Measurements from ENCODE around the gene TEX22.
"Not testable (repeated sequence)": the region's sequence is repeated elsewhere in the genome, so short reads cannot be mapped to it uniquely, and the experiment has no call there.

Gene TEX22, protein sequence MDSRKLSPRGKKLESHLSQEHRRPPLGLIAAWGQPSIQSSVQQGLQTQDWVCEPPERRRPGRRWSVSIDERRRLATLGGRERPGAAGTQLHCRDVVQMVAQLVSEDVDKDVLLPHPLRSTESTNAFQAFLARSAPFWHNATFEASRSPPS

DNA sequence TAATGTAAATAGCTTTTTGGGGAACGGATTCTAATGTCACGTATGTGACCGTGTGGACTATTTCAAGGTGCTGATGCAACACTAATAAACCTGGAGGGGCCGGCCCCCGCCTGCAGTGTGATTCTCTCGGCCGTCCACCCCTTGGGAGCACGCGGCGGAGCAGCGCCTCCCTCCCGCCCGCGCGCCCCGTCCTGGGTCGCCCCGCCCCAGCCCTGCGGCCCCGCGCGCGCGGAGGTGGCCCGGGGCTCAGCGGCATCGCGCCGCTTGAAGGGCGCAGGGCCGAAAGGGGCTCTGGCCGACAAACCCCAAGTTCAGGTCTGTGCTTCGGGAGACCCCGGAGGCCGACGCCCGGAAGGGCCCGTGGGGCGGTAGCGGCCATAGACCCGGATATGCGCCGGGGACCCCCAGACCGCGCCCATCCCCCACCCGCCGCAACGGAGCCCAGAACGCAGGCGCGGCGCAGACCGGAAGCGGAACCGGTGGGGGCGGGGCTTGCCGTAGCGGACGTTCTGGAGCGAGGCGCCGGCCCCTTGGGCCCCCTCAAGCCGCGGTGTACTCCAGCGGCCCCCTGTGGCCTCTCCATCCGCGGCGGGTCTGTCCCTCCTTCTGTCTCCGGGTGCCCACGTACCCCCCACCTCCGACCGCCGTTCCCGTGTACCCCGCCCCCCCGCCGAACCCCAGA is at the start of gene TEX22:
Gene TEX22 (plus strand): TSS at position 495 of the 682 bp plus-strand sequence. CDS start 803 bp downstream, outside the sequence.
- peak; percentile 83 for DNase-seq (ENCODE audit: low spot score)

DNA sequence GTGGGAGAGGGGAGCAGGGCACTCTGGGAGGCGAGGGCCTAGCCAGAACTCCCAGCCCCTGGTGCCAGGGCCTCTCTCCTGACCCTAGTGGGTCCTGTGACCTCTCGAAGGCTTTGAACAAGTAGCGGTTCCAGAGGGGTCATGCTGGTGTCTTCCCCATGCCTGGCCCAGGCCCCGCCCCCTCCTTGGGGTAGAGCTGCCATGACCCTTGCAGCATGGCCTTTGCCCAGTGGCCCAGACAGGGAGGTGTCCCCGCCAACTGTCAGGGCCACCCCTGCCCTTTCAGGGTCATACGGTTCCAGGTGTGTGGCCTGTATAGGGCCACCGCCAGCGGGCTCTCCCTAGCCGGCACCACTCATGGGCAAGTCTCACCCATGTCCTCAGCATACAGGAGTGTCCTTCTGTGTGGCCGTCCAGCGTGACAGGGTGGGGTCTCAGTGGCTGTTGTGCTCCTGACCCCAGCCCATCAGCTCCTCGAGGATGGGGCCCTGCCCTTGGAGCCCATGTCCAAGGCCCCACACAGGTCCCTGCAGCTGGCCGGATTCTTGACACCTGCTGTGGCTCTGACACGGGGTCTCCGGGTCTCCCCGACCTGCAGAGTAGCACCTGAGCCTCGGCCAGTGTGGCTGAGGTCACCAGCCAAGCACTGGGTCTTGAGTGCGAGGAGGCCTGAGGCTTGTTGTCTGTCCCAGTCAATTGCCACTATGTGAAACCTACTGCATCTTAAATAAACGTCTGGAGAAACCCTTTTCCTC is 49.2 kb upstream of the TEX22 start:
- DNase-seq (ENCODE audit: low spot score), result no peak

DNA sequence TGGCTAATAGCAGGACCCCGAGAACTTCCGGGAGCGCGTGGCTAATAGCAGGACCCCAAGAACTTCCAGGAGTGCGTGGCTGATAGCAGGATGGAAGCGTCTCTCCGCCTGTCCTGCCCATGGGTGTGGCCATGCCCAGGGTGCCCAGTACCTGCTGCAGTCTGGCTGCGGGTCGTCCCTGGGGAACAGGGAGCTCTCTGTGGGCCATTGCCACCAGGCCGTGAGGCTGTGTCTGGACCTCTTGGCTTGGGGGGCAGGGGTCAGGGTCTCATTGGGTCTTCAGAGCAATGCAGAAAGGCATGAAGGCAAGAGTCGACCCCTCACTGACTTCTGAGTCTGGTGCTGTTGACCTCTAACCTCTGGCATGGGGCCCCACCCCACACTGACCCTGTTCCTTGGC is 48.3 kb upstream of the TEX22 start:
- DNase-seq (ENCODE audit: low spot score), result no peak

DNA sequence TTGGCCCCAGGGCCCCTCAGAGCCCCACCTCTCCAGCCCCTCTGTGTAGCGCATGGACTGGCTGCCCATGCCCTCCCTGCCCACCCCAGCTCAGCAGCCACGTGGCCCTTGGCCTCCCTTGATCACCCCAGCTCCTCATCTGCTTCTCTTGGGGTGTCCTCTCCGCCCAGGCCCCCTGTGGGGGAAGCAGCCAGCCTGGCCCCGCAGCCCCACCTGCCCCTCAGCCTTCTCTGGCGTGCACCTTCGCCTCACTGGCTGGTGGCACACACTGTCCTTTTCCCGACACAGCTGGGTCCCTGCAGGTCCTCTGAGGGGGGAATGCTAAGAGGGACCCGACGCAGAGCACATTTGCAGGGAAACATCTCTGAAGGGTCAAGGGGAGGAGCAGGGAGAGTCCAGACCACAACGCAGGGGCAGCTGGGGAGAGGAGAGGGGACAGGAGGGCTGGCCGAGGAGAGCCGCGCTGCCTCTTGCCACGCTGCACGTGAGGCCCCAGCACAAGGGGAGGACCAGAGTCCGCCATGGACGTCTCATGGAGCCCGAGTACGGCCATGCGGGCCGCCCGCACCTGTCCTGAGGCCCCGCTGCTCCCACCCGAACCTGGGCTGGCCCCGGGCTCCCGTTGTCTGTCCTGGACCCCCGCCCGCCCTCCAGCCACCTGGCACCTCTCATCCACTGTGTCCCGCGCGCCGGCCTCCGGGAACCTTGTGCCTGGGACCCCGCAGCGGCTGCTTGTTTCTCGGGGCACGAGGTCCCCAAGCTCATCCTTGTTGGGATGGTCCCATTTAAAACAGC is 47.7 kb upstream of the TEX22 start:
- DNase-seq (ENCODE audit: low spot score), result no peak

DNA sequence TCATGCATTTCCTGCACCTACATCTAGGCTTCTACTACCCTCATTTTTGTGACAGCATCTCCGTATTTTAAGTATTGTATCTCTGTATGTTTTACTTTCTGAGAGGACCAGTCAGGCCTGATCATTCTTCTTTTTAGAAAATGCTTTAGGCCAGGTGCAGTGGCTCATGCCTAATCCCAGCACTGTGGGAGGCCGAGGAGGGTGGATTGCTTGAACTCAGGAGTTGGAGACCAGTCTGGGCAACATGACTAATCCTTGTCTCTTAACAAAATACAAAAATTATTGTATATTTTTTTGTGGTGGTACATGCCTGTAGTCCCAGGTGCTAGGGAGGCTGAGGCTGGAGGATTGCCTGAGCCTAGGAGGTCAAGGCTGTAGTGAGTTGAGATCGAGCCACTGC is 46.9 kb upstream of the TEX22 start:
- no peak for DNase-seq (ENCODE audit: low spot score)

DNA sequence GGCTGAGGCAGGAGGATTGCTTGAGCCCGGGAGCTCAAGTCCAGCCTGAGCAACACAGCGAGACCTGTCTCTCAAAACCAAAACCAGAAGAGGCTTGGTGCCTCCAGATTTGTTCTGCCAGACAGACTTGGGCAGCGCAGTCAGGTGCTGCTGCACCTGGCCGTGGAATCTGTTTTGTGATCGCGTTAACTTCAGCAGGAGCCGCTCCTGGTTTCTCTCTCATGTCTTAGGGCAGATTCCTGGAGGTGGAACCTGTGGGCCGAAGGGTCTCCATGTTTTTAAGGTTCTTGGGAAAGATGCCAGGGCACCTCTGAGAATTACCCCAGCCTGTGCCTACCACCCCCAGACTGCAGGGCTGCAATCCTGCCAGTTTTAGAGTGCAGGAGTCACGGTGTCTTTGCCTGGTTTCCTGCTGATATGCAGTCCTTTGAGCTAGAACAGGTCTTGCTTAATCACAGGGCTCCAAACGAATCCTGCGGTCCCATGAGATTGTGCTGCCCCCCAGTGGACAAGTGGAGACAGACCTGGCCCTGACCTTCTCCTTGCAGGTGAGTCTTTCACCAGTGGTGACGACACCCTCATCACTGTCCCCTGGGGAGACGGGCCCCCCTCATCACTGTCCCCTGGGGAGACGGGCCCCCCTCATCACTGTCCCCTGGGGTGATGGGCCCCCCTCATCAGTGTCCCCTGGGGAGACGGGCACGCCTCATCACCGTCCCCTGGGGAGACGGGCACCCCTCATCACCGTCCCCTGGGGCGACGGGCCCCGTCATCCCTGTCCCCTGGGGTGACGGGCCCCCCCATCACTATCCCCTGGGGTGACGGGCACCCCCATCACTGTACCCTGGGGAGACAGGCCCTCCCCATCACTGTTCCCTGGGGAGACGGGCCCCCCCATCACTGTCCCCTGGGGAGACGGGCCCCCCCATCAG is 46.2 kb upstream of the TEX22 start:
- DNase-seq (ENCODE audit: low spot score), result peak; percentile 83

DNA sequence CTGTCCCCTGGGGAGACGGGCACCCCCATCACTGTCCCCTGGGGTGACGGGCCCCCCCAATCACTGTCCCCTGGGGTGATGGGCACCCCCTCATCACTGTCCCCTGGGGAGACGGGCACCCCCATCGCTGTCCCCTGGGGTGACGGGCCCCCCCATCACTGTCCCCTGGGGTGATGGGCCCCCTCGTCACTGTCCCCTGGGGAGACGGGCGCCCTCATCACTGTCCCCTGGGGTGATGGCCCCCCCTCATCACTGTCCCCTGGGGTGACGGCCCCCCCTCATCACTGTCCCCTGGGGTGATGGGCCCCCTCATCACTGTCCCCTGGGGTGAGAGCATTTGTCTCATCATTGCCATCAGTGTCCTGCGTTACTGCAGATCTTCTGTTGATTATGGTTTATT is 45.2 kb upstream of the TEX22 start:
- DNase-seq (ENCODE audit: low spot score), result no peak

DNA sequence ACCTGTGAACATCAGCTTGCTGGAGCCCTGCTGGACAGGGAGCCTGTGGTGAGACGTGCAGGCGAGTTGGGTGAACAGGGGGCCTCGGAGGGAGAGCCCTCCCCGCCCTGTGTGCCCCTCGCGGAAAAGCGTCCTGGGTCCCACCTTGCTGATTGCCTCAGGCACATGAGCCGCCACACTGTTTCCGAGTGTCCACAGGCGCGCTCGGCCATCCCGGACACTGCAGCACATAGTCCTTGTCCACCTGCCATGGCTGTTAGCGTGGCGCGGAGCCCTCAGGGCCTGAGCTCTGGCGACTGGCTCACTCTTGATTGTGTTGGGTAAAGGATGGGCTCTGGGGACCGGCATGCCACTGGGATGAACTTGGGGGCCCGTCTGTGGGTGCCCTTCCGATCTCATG is 43.8 kb upstream of the TEX22 start:
- no peak for DNase-seq (ENCODE audit: low spot score)

DNA sequence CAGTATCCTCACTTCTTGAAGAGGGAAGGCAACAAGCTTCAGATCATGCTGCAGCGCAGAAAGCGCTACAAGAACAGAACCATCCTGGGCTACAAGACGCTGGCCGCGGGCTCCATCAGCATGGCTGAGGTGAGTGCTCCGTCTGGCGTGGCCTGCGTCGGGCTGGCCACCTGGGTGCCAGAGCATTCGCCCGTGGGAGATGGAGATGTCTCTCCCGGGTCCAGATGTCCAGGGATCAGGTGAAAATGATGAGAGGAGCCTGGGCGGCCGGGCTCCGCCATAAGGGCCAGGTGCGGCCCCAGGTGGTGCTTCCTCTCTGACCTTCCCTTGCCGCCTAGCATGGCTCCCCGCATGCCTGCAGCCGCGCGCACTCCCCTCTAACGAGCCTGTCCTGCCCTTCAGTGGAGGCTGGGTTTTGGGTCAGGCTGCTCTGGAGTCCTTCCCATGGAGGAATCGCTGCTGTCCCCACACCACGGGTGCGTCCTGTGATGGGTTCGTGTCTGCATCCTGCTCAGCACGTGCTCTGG is 43.2 kb upstream of the TEX22 start:
- DNase-seq (ENCODE audit: low spot score), result no peak

DNA sequence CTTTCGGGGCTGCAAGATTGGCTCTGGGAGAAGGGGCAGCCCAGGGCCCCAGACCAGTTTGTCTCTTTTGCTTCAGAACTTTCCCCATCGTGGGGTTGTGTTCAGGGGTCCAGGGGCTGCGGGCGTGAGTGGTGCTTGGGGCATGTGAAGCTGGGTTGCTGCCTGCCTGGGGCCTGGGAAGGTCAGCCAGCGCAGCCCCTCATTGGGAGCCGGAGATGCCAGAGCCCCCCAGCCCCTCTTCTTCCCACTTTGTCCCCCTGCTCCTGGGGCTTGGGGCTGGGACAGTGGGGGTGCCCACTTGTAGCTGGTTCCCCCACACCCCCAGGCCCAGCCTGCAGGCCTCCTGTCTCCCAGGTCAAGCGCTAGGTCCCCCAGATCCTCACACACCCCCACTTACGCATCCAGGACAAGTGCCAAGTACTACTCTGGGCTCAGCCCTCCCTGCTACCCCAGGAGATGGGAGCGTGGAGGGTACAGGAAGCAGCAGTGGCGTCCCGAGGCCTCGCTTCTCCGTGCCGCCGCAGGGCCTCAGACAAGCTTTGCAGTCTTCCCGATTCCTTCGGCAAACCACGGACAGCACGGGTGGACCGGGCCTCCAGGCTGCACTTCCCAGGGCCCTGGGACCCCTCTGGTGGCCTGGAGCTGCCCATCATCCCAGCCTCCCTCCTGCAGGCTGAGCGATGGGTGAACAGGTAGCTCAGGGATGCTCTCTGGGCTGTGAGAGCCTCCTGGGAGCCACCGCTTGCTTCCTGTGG is 42.3 kb upstream of the TEX22 start:
- DNase-seq (ENCODE audit: low spot score), result no peak

DNA sequence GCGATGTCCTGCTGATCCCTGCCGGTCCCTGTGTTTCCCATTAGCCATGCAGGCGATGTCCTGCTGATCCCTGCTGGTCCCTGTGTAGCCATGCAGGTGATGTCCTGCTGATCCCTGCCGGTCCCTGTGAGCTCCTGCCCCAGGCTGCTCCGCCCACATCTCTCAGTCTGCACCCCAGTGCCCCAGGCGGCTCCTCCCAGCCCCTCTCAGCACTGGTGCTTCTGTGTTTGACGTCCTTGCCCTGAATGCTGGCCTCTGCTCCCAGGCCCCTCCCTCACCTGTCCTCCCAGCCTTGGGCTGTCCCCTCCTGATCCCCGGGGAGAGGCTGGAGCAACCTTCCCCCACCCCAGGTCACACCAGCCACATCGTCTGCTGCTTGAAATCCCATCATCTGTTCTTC is 41.4 kb upstream of the TEX22 start:
- DNase-seq (ENCODE audit: low spot score), result no peak

DNA sequence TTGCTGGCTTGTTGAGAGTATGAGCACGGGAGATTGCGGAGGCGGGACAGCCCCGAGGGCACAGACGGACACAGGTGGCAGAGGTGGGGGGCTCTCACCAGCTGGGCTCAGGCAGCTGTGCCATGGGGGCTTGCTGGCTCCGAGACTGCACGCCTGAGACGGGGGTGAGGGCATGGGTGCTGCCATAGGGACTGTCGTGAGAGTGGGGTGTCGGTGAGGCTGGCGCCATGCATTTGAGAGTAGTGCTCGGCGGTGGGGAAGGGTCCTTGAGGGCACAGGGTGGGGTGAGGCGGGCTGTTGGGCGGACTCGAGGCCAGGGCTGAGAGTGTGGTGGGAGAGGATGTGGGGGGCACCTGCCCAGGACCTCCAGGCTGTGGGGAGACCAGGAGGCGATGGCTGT is 40.7 kb upstream of the TEX22 start:
- no peak for DNase-seq (ENCODE audit: low spot score)

DNA sequence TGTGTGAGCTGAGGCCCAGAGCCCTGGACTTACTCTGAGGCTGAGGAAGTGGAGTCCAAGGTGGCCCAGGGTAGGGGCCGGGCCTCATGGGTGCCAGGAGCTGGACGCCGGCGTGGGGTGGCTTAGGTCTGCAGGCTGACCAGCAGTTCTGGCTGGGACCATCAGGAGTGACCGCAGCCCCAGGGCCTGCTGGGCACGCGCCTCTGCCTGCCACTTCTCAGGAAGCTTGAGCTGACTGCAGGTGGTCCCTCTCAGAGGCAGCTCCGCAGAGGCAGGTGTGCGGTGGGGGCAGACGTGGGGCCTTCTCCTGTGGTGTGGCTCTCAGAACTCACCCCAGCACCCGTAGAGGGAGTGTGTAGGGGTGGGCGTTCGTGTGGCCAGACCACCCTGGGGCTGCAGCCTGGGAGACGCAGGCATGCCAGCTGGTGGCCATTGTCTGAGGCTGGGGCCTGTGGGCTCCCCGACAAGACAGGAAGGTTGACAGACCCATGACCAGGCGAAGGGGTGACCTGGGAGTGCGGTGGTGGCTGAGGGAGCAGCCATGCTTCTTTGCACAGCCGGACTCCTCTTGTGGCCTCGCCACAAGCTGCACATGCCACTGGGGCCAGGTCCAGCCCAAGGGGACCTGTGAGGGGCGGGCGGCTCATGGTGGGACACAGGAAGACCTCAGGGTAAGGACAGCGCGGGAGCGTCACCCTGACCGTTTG is 40.0 kb upstream of the TEX22 start:
- no peak for DNase-seq (ENCODE audit: low spot score)

DNA sequence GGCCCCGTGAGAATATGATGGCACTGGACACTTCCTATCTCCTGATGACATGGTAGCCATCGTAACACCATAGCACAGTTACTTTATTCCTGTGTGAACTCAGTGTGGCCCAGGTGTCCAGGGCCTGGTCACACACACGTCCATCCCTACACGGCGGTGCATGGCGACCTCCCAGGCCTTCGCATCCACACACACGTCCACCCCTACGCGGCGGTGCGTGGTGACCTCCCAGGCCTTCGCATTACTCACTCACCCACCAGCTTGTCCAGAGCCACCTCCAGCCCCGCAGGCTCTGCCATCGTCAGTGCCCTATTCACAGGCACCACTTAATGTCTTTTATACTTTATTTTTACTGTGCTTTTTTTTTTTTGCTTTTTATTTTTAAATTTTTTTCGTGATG is 39.4 kb upstream of the TEX22 start:
- DNase-seq (ENCODE audit: low spot score), result no peak

DNA sequence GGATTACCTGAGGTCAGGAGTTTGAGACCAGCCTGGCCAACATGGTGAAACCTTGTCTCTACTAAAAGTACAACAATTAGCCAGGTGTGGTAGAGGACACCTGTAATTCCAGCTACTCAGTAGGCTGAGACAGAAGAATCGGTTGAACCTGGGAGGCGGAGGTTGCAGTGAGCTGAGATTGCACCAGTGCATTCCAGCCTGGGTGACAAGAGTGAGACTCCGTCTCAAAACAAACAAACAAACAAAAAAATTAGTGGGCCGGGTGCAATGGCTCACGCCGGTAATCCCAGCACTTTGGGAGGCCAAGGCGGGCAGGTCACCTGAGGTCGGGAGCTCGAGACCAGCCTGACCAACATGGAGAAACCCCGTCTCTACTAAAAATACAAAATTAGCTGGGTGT is 36.9 kb upstream of the TEX22 start:
- not testable (repeated sequence) for DNase-seq (ENCODE audit: low spot score)

DNA sequence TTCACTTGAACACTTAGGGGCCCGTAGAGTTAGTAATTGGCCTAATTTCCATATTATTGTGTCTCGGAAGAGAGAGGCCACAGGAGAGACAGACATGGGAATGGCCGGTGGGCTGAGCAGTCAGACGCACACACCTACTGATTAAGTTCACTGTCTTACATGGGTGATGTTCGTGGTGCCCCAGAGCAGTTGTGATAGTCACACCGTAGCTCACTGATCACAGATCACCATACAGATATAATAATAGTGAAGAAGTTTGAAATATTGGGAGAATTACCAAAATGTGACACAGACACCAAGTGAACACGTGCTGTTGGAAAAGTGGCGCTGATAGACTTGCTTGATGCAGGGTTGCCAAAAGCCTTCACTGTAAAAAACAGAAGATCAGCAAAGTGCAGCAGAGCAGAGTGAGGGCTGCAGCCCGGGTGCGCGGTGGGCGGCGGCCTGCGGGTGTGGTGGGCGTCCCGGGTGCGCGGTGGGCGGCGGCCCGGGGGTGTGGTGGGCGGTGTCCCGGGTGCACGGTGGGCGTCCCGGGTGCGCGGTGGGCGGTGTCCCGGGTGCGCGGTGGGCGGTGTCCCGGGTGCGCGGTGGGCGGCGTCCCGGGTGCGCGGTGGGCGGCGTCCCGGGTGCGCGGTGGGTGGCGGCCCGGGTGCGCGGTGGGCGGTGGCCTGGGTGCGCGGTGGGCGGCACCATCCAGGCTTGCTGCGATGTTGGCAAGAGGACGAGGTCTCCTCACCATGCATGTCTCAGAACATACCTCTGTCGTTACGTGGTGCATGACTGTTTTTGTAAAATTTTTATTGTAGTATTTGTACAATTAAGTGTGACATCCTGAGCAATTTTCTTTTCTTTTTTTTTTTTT is 34.3 kb upstream of the TEX22 start:
- peak; percentile 71 for DNase-seq (ENCODE audit: low spot score)

DNA sequence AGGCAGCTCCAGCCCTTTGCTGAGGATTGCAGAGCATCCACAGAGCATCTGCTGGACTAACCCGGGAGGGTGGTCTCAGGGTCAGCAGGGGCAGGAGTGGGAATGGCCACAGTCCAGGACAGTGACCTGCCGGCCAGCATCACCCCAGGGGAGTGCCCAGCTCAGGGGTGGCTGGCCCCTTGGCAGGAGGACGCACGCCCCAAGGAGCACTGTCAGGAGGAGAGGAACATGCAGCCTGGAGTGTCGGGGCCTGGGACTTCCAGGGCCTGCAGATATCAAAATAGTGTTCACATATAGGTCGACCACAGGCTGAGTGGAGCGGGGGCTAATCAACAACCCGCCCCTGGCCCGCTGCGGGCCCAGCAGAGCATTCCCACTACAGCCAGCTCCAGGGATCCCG is 33.2 kb upstream of the TEX22 start:
- DNase-seq (ENCODE audit: low spot score), result no peak

DNA sequence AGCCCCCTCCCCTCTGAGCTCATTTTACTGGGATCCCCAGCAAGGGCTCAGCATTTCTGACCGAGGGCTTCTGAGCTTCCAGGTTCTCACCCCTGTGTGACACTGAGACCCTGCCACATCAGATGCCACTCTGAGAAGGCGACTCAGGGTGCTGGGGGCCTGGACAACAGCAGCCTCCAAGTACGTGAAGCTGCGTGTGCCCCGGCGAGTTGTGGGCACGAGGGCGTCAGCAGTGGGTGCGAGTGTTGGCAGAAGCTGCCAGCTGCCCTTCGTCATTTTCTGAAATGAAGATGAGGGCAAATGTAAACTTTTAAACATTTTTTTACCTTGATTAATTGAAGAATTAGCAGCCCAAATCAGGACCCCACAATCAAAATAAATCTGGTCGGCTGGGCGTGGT is 32.7 kb upstream of the TEX22 start:
- DNase-seq (ENCODE audit: low spot score), result no peak
